Erythroblast (primary cell): ENCODE measurements around the gene HRAS.
A peak's percentile ranks its signal among the peaks of the same experiment; 100 is the strongest.

Experiments
- DNase-seq, 2 experiments: peaks; one replicate each; lab custom pipeline; 2025; lab: John Stamatoyannopoulos, UW
- GATA1 ChIP-seq: IDR thresholded peaks from 2 replicates; pipeline ENCODE4 v1.6.1; 2011; ENCODE audit warnings: low read depth, mild to moderate bottlenecking, control low read depth, low read length, moderate library complexity
- POLR2A ChIP-seq: IDR thresholded peaks from 2 replicates; pipeline ENCODE4 v1.6.1; 2011; ENCODE audit warnings: mild to moderate bottlenecking, low read length

Gene HRAS

DNA sequence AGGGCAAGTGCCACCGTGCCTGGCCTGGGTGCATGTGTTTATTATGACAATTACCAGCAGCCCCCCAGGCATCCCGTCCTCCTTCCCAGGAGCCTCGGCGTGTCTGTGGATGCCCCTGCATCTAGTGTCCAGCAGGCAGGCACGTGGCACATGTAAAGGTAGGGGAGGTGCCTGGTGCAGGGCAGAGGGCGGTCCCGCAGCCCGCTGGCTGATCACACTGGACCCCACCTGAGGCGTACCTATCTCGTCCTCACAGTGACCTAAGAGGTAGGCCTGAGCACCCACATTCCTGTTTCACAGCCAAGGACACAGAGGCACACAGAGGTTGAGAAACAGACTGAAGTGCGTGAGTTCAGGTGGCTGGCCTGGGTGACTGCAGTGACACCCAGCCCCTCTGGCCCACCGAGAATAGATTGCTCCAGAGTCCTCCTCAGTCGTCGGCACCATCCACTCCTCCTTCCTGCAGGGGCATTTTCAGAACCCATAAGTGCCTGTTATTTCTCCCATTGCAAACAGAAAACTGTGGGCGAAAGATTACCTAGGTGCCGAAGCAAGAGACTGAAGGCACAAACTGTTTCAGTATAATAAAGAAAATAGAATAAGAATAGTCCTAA is 37.9 kb upstream of the HRAS start:
- DNase-seq = no peak
- TF ChIP-seq POLR2A = no peak
- no peak for TF ChIP-seq GATA1

DNA sequence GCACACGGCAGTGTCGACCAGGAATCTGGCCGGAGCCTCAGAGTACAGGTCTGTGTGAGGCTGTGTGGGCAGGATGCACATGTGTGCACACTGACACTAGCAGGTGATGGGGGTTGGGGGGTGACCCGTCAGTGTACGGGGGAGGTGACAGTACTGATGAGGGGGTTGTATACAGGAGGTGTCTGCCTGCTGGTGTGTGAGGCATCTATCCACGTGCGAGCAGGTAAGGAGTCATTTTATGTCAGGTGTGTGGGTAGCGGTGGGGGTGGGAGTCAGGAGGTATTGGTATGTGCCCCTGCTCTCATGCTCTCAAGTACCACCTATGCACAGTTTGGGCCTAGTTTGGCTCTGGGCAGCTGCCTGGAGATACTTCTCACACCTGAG is 36.4 kb upstream of the HRAS start:
- DNase-seq = no peak
- TF ChIP-seq POLR2A (no peak), GATA1 (no peak)

DNA sequence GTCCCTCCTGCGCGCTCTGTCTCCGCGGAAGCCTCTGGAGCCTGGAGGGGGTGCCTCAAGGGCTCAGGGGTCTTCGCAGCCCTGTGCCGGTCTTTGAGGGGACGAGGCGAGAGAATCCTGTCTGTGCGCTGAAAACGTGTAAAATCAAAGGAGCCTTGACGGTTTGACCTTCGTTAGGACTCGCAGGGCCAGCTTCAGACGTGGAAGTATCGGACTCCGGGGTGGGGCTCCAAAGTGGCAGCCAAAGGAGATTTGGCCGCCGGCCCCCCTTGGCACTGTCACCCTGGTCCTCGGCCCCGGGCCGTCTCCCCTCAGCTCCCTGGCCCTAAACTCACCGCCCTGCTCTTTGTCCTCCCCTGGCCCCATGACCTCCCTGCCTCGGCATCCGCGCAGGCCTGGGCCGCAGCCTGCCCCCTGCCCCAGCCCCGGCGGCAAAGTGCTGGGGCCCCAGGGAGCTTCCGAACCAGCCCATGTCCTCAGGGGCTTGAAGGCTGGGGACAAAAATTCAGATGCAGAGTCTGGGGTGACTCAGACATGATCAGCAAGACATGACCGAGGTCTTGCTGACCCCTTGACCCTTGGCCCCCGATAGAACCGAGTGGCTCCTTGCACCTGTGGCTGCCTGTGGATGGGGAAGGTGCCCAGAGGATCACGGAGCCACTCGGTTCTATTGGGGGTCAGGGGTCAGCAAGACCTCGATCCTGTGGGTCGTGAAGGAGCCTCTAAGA is 33.9 kb upstream of the HRAS start:
- TF ChIP-seq GATA1 (no peak), POLR2A (no peak)
- DNase-seq = no peak

DNA sequence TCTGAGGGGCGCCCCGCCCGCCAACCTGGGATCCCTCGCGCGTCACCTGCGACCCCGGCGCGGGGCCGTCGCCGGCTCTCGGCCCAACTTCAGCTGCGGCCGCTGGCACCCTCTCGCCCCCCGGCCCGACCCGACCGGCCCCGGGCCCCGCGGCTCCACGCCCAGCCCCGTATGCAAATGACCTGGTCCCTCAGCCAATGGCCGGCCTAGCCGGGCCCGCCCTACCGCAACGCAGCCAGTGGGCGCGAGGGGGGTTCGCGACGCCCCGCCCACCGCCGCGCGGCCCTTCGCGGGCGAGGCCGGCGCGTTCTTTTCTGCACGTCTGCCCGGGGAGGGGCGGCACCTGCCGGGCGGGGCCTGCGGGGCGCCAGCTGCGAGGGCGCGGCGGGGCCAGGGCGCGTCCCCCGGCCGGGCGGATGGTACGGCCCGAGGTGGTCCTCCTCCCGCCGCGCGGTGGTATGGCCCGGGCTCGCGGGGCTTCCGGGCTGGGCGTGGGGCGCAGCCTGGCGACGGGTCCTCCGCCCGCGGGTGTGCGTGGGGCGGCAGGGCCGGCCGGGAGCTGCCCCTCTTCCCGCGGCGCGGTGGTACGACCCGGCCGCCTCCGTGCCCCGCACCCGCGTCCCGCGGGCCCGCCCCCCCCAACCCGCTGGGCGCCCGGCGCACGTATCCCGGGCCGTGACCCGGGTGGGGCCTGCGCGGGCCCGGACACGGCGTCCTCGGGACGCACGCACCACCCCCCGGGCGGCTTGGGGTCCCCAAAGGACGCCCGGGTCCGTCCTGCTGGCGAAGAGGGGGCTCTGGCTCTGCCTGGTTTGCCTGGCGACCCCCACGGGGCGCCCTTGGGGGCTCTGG is 33.2 kb upstream of the HRAS start:
- peak; percentile 96 for DNase-seq
- TF ChIP-seq POLR2A = peak; percentile 62
- TF ChIP-seq GATA1 = no peak

DNA sequence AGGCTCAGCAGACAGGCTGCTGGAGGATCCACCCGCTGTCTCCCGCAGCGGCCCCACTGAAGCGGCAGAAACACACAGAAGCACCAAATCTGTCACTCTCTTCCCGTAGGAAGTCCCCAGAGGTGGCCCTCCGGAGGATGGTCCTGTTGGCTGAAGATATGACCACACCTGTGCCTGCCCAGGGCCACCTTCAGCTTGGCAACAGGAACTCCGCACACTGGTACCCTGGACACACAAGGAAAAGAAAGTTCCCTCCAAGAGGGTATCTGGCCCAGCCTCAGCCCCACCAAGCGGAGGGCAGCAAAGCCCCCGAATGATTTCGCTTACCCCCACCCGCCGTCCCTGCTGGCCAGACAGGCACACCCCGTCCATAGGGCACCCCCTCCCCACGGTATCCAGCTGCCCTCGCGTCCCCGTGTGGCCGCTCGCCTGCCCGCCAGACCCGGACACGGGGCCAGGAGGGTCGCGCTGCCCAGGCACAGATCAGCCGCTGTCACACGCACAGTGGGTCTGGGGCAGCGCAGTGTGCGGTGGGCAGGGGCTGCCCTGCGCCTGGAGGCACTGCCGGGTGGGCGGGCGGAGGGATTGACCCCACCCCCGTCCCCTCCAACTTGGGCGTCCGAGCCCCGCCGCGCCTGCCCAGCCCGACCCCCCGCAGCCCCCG is 32.4 kb upstream of the HRAS start:
- DNase-seq = no peak

DNA sequence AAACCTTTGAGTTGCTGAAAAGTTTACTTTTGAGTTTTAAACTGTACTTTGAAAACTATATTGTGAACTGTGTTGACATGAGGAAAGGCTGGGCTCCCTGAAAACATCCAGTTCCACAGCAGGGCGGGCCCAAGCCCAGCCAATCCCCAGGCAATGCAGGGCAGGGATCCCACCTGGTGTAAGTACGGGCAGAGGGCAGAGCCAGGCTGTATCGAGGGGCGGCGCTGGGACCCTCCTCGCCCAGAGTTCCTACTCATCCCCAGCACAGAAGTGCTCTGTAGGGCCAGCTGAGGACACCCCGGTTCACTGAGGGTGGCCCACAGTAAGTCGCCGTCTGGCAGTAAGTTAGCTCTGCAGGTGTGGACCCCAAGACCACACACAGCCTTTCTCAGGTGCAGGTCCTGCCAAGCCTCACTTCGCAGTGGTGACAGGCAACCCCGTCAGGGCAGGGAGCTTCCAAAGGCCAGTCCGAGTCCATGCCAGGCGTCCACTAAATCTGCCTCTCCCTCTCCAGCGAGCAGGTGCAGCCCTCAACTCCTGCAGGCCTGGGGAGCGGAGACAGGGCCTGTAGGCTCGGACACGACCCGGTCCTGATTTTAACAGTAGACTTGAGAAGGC is 31.7 kb upstream of the HRAS start:
- TF ChIP-seq GATA1 = no peak
- no peak for TF ChIP-seq POLR2A

More for the DNA sequence above, 32.4 kb upstream of the HRAS start:
- no peak for TF ChIP-seq GATA1
- TF ChIP-seq POLR2A = no peak

DNA sequence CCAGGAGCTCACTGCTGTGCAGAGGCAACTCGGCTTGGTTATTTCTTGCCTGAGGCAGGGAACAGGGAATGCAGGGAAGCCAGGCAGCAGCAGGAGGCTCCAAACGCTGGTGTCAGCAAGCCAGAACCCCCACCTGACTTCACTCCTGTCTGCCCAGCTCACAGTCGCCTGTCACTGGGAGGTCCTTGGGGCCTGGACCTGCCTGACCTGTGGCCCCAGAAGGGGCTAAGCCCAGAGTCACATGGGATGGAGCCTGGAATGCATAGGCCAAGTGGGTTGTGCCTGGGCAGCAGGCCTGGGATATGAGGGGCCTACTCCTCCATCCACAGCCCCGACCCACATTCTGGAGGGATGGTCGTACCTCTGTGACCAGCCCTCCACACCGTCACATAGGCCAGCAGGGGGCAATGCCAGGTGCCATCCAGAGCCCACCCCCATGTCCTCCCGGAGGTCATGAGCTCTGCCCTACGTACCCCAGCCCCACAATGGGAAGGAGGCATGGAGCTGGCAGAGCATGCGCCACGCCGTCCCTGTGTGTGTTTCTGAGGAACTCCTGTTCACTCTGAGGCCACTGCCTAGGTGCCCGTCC is 30.6 kb upstream of the HRAS start:
- TF ChIP-seq POLR2A = no peak
- TF ChIP-seq GATA1 = no peak
- DNase-seq = no peak

More for the DNA sequence above, 31.7 kb upstream of the HRAS start:
- DNase-seq = no peak

DNA sequence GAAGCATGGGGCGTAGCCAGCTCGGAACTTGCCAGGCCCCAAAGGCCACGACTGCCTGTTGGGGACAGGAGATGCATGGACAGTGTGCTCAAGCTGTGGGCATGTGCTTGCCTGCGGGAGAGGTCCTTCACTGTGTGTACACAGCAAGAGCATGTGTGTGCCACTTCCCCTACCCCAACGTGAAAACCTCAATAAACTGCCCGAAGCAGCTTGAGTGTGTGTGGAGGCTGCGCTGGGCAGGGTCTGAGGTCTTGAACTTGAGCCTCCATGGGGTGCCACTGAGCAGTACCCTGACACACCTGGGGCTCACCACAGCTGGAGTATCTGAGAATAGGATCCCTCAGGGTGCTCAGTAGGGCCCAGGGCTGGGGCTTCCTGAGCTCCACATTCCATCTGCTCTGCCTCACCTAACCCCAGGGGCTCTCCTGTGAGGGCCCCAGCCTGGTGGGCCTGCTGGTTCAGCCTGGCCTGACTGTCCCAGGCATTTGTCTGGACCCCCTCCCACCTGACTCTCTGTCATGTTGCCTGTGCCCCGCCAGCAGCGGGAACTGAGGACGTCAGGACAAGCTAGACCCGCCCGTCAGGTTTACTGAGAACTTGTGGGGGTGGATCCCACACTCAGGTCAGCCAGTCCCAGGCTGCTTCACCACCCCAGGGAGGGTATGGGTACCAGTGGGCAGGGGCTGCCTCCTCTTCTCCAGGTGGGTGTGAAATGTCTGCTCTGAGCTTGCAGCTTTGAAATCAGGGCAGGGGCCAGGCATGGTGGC is 28.6 kb upstream of the HRAS start:
- DNase-seq = no peak

DNA sequence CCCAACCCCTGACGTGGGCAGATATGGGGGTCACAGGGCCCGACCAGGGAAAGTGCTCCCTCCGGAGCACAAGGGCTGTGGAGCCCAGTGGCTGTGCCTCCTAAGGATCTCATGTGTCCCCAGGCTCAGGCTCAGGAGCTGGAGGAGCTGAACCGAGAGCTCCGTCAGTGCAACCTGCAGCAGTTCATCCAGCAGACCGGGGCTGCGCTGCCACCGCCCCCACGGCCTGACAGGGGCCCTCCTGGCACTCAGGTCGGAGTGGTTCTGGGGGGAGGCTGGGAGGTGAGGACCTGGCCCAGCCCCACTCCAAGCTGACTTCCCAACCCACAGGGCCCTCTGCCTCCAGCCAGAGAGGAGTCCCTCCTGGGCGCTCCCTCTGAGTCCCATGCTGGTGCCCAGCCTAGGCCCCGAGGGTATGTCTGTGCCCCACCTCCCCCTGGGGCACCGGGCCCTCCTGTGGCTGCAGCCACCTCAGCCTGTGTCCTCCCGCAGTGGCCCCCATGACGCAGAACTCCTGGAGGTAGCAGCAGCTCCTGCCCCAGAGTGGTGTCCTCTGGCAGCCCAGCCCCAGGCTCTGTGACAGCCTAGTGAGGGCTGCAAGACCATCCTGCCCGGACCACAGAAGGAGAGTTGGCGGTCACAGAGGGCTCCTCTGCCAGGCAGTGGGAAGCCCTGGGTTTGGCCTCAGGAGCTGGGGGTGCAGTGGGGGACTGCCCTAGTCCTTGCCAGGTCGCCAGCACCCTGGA is 27.9 kb upstream of the HRAS start:
- no peak for DNase-seq
- TF ChIP-seq GATA1 (no peak), POLR2A (no peak)

More for the DNA sequence above, 28.6 kb upstream of the HRAS start:
- TF ChIP-seq GATA1 (no peak), POLR2A (peak; percentile 28)

DNA sequence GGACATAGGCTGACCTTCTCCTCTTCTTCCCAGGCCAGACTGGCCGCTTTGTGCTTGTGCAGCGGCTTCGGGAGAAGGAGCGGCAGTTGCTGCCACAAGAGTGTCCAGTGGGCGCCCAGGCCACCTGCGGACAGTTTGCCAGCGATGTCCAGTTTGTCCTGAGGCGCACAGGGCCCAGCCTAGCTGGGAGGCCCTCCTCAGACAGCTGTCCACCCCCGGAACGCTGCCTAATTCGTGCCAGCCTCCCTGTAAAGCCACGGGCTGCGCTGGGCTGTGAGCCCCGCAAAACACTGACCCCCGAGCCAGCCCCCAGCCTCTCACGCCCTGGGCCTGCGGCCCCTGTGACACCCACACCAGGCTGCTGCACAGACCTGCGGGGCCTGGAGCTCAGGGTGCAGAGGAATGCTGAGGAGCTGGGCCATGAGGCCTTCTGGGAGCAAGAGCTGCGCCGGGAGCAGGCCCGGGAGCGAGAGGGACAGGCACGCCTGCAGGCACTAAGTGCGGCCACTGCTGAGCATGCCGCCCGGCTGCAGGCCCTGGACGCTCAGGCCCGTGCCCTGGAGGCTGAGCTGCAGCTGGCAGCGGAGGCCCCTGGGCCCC is 26.8 kb upstream of the HRAS start:
- DNase-seq = no peak
- no peak for TF ChIP-seq POLR2A
- no peak for TF ChIP-seq GATA1
